Hematopoietic multipotent progenitor cell treated with erythropoietin and hydrocortisone succinate and interleukin-3 and kit ligand, for 8 days (in vitro differentiated cells): ENCODE data around the gene TMIE.

Experiments
- DNase-seq: peaks from one replicate; pipeline ENCODE4 v3.0.0-alpha.2; 2015

The TMIE gene, protein sequence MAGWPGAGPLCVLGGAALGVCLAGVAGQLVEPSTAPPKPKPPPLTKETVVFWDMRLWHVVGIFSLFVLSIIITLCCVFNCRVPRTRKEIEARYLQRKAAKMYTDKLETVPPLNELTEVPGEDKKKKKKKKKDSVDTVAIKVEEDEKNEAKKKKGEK

GRCh38 chr3:46701181-46701939 is at the start of gene TMIE:
TMIE (plus strand) TSS chr3:46701392; CDS start chr3:46701488, 96 bp downstream.
- no peak for DNase-seq

GRCh38 chr3:46655271-46655670 is 45.9 kb upstream of the TMIE start:
- DNase-seq: no peak

- no peak for DNase-seq
Measured at GRCh38 chr3:46656778-46657556, 44.2 kb upstream of the TMIE start.

- DNase-seq: no peak
Measured at GRCh38 chr3:46659285-46659684, 41.9 kb upstream of the TMIE start.

DNA sequence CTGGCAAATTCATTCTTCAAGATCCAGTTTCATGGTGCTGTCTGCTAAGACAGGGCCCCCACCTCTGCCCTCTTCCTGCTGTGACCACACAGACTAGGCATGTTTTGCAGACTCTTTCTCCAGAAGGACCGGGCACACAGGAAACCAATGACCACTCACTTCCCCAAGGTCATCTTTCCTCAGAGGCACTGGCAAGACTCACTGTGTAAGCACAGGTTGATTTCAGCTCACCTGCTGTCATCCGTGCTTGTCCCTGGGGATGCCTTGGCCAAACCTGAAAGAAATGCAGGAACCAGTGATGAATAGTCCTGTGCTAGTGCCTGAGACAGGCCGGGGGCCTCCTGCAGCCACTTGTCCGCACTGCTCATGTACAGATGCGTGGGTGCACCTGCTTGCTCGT is 41.2 kb upstream of the TMIE start:
- no peak for DNase-seq

DNA sequence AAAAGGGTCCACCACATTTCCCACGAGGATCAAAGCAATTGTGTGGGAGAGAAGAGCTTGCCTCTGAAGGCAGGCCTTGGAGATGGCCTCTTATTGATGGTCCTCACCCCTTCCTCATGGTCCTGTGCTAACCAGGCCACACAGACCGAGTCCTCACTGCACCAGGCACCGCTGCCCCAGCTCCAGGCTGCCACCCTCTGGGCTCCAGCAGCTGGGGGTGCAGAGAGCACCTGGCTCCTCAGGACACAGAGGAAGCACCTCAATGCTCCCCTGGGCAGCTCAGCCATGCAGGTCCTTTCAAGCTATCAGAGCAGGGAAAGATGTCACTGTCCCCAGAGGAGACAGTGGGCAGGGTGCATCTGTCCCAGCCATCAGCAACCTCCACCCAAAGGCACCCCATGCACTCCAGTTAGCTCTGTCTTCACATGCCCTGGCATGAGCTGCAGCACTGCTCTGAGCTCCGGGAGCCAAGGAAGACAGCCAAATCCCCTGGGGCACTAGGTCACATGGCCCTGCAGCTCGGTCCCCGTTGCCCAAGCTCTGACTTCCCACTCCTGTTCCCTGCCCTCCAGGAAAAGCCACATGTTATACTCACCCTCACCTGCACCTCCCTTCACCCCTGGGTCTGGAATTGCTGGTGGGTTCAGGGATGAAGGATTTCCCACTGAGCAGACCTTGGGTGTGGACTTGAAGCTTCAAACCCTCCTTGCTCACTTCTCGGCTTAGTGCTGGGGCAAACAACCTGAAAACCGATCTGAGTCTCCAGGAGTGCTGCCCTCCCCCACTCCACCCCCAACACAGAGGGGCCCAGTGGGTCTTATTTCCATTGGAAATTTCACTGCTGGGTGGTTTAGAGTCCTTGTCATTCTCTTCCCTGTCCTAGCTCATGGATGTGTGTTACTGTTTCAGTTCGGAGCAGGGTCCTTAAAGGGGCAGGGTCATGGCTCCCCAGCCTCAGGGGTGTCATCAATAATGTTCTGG is 40.4 kb upstream of the TMIE start:
- DNase-seq: no peak

DNA sequence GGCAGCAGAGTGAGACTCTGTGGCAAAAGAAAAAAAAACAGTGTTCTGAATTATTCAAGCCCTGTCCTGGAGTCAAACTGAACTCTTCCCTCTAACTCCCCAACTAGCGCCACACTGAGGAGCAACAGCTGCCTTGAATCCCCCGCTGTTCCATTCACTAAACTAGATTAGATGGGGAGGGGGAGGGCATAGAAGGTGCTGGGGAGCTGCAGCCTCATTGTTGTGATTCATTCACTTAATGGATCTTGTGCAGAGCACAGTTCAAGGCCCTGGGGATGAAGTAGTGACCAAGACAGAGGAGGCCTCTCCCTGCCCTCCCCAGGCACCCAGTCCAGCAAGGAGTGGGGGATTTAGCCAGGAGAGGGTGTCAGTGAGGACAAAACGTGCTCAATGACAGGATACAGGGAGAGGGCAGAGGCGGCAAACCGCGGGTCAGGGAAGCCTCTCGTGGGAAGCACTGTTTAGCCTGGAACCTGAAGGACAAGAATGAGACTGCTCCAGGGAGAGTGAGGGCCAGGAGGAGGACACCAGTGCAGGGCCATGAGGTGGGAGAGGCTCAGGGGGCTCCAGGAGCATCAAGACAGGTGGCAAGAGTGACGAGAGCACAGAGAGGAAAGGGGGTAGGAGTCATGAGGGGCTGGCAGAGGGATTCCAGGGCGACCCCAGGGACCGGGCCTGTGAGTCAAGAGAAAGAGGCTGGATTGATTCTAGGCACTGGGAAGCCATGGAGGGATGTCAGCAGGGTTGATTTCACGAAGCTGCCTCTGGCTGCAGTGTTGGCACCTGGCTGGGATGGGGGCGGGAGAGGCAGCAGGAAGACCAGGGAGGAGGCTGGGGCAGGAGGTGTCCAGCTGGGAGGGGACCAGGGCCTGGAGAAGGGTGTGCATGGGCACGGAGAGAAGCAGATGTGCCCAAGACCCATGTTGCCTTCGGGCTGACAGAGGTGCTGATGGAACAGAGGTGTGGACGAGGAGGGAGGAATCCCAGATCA is 39.1 kb upstream of the TMIE start:
- DNase-seq: no peak

DNA sequence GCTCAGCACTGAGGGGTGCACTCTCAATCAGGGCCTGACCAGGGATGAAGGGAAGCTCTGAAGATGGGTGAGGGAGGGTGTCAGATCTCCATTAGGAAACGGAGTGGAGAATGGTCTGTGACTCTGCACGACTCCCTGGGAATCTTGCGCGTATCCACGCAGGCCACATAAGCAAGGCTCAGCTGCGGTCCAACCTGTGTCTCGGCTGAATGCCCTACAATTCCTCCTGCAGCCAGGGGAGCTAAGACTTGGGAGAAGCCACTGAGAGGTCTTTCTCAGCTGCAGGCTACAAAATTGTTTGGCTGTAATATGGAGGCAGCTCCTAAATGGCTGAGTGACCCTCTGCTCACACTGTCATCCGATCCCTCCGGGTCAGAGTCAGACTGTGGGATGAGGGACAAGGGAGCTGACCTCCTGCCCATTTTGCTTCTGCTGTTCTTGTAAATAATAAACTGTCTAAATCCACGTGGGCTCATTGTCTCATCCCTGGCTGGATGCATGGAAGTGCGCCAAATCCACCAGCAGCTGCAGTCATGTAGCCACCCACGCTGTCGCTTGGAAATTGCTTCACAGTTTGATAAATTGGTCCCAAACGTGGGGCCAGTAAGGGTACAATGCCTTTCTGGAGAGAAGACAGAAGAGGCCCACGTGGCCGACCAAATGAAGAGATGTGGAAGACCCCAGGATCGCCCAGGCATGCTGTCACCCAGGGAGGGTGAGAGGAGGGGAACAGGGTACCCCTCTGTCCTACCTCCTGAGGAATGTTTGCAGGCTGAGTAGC is 38.2 kb upstream of the TMIE start:
- DNase-seq: no peak

DNA sequence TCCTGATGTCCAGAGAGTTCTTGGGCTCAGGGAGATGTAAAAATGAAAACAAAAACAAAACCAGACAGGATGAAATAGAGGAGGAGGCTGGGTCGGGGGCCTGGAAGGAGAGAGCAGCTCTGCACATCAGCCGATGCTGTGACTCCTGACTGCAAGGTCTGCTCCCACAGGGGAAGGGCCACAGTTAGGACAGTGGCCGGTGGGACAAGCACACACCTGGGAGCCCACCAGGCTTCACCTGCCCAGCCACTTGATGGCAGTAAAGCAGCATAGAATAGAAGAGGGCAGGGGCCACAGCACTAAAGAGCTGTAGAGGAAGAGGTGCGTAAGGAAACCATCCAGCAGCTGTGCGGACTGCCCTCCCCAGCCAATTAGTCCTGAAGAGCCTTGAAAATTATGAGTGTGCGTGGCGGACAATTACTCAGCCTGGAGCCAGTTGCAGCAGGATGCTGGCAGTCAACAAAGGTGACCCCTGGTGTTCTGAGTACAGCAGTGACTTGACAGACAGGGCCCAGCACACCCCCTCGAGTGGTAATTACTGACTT is 37.5 kb upstream of the TMIE start:
- DNase-seq: no peak

GRCh38 chr3:46664188-46664970 is 36.8 kb upstream of the TMIE start:
- DNase-seq: no peak

GRCh38 chr3:46664971-46665762 is 36.0 kb upstream of the TMIE start:
- no peak for DNase-seq

- DNase-seq: no peak
Measured at GRCh38 chr3:46665763-46666452, 35.3 kb upstream of the TMIE start.

DNA sequence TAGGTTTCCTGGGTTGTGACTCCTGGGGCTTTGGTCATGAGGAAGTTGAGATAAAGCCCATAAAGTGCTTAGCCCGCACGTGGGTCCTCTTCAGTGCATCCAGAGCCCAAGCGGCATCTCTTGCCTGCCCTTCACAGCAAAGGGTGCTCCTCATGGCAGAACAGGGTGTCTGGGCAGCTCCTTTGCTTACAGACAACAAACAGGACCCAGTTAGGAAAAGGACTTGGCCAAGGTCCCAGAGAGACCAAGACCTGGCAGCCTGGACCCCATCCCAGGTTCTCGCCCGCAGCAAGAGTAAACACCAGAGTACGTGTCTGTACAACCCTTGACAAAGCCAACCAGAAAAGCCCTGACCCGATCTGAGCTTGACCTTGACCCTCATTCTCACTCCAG is 34.7 kb upstream of the TMIE start:
- DNase-seq: no peak

DNA sequence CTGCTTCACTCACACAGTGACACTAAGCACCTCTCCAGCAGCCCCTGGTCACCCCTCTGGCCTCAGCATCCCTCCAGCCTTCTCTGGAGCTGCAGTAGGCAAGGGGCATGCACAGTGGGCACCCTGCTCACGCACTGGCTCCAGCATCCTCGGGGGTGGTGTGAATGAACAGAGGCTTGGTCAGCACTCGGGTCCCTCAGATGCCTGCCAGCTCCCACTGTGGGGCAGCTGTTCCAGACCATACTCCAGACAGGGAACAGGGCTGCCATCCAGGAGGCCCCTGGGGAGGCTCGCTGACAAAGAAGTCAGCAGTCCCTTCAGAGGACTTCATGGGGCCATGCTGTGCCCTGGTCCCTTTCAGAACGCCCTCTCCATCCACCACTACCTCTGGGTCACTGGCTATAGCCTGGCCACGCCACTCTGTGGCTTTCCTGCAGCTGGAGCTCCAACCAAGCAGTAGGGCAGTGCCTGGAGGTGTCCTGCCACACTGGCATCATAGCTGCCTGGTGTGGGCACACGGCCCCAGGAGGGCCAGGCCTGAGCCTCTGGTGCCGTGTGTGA is 34.1 kb upstream of the TMIE start:
- no peak for DNase-seq

DNA sequence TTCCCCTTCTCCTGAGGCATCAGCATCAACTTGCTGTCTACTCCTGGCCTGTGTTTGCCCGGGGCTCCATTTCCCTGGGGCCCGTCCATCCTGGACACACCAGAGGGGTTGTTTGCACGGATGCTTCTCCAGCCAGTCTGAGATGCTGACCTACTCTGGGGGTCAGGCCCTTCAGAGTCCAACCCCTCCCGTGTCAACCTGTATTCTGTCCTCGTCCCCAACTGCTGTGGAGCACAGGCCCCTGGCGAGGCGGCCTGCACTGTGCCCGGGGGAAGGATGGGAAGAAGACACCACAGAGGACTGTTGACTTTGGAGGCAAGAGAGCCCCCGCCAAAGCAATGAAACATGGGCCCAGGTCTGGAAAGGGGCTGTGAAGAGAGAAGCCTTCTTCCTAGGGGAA is 33.5 kb upstream of the TMIE start:
- DNase-seq: no peak

DNA sequence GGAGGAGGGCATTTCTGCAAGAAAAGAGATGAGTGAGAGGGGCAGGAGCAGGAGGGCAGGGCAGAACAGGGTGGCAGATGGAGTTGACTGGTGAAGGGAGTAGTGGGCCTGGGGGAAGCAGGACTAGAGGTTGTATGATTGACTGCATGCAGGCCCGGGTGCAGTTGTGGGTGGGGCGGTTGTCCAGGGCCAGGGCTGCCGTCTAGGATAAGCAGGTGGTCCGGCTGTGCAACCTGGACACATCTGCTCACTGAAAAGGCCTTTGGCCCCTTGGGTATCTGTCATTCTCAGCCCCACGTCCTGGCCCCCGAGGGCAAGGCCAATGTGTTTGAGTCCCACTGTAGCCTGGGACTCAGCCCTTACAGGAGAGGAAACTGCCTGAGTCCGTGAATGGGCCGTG is 33.1 kb upstream of the TMIE start:
- DNase-seq: no peak

DNA sequence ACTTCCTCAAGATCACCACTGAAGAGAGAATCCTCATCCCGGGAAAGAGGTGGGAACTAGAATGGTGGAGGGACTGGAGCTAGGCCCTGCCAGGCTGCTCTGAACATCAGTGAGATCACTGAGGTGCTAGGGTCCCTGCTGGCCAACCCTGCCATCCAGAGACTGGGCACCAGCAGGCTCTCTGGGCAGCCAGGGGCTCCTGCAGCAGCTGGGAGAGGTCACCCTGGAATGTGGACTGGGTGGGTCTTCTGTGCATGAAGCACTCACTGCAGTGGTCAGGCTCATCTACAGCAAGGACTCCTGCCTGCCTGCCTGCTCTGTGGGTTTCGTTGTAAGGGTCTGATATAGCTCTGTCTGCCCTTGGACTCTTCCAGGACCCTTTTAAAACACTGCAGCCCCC is 32.6 kb upstream of the TMIE start:
- DNase-seq: no peak
